Fibroblast of lung (primary cell): ENCODE data around the gene ATG9A. TPM values are rescaled to one million over a fixed set of nuclear protein-coding genes. Genes with fewer than 3 reads are reported as not detected.

Source experiments
- DNase-seq, 2 donors: peaks; one replicate each; pipeline versions ENCODE4 v3.0.0 to v3.0.0-alpha.2; 2010; ENCODE audit warnings: low read depth in 2 of 2
- H2AFZ ChIP-seq: 2 replicates; pipeline ENCODE4 v1.5.1; 2012; ENCODE audit warnings: low read length, control low read depth, inconsistent platforms
- H3K27ac ChIP-seq: 2 replicates; pipeline ENCODE4 v1.5.1; 2011; ENCODE audit warnings: low read length, control low read depth; ENCODE audit not compliant: insufficient read depth
- H3K27me3 ChIP-seq: 2 replicates; pipeline ENCODE4 v1.5.1; 2011; ENCODE audit warnings: mild to moderate bottlenecking, low read length; ENCODE audit not compliant: control insufficient read depth, insufficient read depth
- H3K36me3 ChIP-seq: 2 replicates; pipeline ENCODE4 v1.5.1; 2011; ENCODE audit warnings: low read length; ENCODE audit not compliant: control insufficient read depth, insufficient read depth
- H3K4me1 ChIP-seq: 2 replicates; pipeline ENCODE4 v1.5.1; 2011; ENCODE audit warnings: low read length; ENCODE audit not compliant: control insufficient read depth, insufficient read depth; ENCODE audit errors: extremely low read depth
- H3K4me2 ChIP-seq: 2 replicates; pipeline ENCODE4 v1.5.1; 2011; ENCODE audit warnings: low read length, control low read depth; ENCODE audit not compliant: insufficient read depth; ENCODE audit errors: extremely low read depth
- H3K4me3 ChIP-seq, 4 experiments: fragments of 200-600 bp in 1 of 4; sonication (generic) in 1 of 4; replicated peaks in 1 of 4; 2 replicates each; pipeline ENCODE4 v1.5.1; 2011 to 2016; ENCODE audit warnings: low read length in 4 of 4, low read depth in 3 of 4, mild to moderate bottlenecking in 3 of 4, control low read depth in 2 of 4, inconsistent platforms in 1 of 4, mixed read lengths in 1 of 4; ENCODE audit not compliant: insufficient read depth in 1 of 4; ENCODE audit errors: control extremely low read depth in 1 of 4
- H3K79me2 ChIP-seq: 2 replicates; pipeline ENCODE4 v1.5.1; 2012; ENCODE audit warnings: mild to moderate bottlenecking, low read length, inconsistent platforms; ENCODE audit not compliant: control insufficient read depth, insufficient read depth
- H3K9ac ChIP-seq: 2 replicates; pipeline ENCODE4 v1.5.1; 2011; ENCODE audit warnings: mild to moderate bottlenecking, low read length, control low read depth; ENCODE audit not compliant: insufficient read depth
- H3K9me3 ChIP-seq: 2 replicates; pipeline ENCODE4 v1.5.1; 2012; ENCODE audit warnings: low read depth, low read length; ENCODE audit not compliant: control insufficient read depth, insufficient read depth
- H4K20me1 ChIP-seq: 2 replicates; pipeline ENCODE4 v1.5.1; 2011; ENCODE audit warnings: low read length; ENCODE audit not compliant: control insufficient read depth, insufficient read depth; ENCODE audit errors: extremely low read depth
- CTCF ChIP-seq, 2 donors: IDR thresholded peaks in 1 of 2; conservative IDR thresholded peaks in 1 of 2; 1 replicate in 1 of 2; 2 replicates in 1 of 2; pipeline ENCODE4 v1.5.1; 2011 to 2012; ENCODE audit warnings: low read length in 2 of 2, control low read depth in 1 of 2, inconsistent platforms in 1 of 2, low read depth in 1 of 2, mild to moderate bottlenecking in 1 of 2
- EZH2 ChIP-seq: IDR thresholded peaks from 2 replicates; pipeline ENCODE4 v1.5.1; 2012; ENCODE audit warnings: low read length, control low read depth, mild to moderate bottlenecking; ENCODE audit errors: missing control alignments
- polyA plus RNA-seq, 2 donors: library from polyadenylated mRNA; depleted of rRNA in 1 of 2; stranded (reverse) in 1 of 2; unstranded in 1 of 2; fragments of >200 nt; gene quantifications; 2 replicates each; pipeline ENCODE4 v1.2.1, GENCODE V29; 2011 to 2012; ENCODE audit warnings: missing spikeins in 1 of 2
- total RNA-seq: library from RNA; depleted of rRNA; stranded (reverse); fragments of >200 nt; gene quantifications from 2 replicates; pipeline ENCODE4 v1.2.1, GENCODE V29; 2014

Gene ATG9A
- total and polyA plus RNA-seq, 2 donors (not counting 1 experiment from before 2014, with no cell fraction given): 47.2 to 68.2 TPM

- no peaks in the 10 kb centered on the region for H3K9me3 ChIP-seq
- TF ChIP-seq CTCF (conservative IDR thresholded peaks at IDR 0.05 in 1 of 2, IDR thresholded peaks at IDR 0.05 in 1 of 2; ENCODE audit: low read depth in 1 of 2, low read length in 2 of 2) (no peak), EZH2 (no peak)
- H3K79me2 ChIP-seq: peaks cover 2% of the 10 kb centered on the region
- no peak overlapping the region for H2AFZ ChIP-seq
- H3K4me3 ChIP-seq: peak overlapping the region; percentile 58 to 79 (median 72)
- DNase-seq: peak; percentile 35 to 73
- H3K27ac ChIP-seq: peak overlapping the region; percentile 56
- H3K4me1 ChIP-seq: peaks cover 16% of the 10 kb centered on the region
- peaks cover 19% of the 10 kb centered on the region for H3K36me3 ChIP-seq
- peaks cover 2% of the 10 kb centered on the region for H3K27me3 ChIP-seq
- peak overlapping the region; percentile 94 for H3K4me2 ChIP-seq
- H4K20me1 ChIP-seq: no peaks in the 10 kb centered on the region
- no peak overlapping the region for H3K9ac ChIP-seq
These were observed 21.3 kb downstream of the ATG9A start for GRCh38 chr2:219207884-219208740.

GRCh38 chr2:219207134-219207883 is 22.1 kb downstream of the ATG9A start:
- Histone ChIP-seq H3K9me3 (no peaks in the 10 kb centered on the region), H3K27ac (peak overlapping the region; percentile 80), H3K79me2 (peaks cover 2% of the 10 kb centered on the region), H4K20me1 (no peaks in the 10 kb centered on the region), H3K4me2 (peak overlapping the region; percentile 94), H3K9ac (peak overlapping the region; percentile 32), H3K36me3 (peaks cover 15% of the 10 kb centered on the region), H3K4me3 (peak overlapping the region; percentile 58 to 79 (median 72)), H2AFZ (peak overlapping the region; percentile 3), H3K4me1 (peaks cover 16% of the 10 kb centered on the region), H3K27me3 (peaks cover 2% of the 10 kb centered on the region)
- no peak for DNase-seq
- no peak for TF ChIP-seq EZH2
- no peak for TF ChIP-seq CTCF (conservative IDR thresholded peaks at IDR 0.05 in 1 of 2, IDR thresholded peaks at IDR 0.05 in 1 of 2; ENCODE audit: low read depth in 1 of 2, low read length in 2 of 2)
